ENCODE data around the gene SH2D3A. TPM values are rescaled to one million over a fixed set of nuclear protein-coding genes. Genes with fewer than 3 reads are reported as not detected.

The SH2D3A gene
- total and polyA plus RNA-seq, 2 of the 4 experiments (the other 2 are of a cell fraction): under 0.01 to 0.09 TPM

DNA sequence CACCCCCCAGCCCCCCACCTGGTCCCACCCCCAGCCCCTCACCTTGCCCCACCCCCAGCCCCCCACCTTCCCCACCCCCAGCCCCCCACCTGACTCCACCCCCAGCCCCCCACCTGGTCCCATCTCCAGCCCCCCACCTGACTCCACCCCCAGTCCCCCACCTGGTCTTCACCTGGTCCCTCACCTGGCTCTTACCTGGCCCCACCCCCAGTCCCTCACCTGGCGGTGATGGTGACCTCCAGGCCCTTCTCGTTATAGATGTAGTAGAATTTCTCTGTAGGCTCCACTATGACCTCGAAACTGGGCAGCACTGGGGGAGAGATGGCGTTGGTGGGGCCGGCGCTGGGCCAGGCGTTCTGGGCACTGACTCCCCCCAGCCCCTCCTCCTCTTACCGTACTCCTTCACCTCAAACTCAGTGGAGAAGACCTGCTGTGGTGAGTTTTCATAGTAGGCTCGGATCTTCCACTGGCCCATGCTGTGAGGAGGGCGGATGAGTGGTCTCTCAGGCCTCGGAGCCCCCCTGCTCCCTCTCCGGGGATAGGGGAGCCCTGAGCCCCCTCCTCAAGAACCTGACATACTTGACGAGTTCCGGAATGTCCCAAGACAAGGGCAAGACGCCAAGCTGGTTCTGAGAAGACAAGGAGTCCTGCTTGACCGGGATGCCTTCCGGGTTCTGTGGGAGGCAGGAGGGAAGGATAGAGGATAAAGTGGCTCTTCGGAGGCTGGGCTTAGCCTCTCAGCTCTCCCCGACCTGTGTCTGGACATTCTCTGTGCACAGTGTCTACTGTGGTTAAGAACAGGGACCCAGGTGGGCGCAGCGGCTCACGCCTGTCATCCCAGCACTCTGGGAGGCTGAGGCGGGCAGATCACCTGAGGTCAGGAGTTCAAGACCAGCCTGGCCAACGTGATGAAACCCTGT is 53.2 kb downstream of the SH2D3A start:
- intact Hi-C loops (cut with micrococcal nuclease): no loop called here
- Histone ChIP-seq H3K4ac (ENCODE audit: low read depth, low read length) (no peak overlapping the region), H3K79me1 (ENCODE audit: low read depth in 1 of 2, low read length in 2 of 2) (no peaks in the 10 kb centered on the region), H4K5ac (ENCODE audit: low read depth, low read length) (no peak overlapping the region), H3K36me3 (ENCODE audit: control insufficient read depth, insufficient read depth, low read length) (peaks cover 4% of the 10 kb centered on the region; the same call in 1 of the 2 replicates), H3K4me1 (ENCODE audit: control insufficient read depth, insufficient read depth, low read length) (no peaks in the 10 kb centered on the region), H4K20me1 (ENCODE audit: insufficient read depth, low read length) (no peaks in the 10 kb centered on the region), H2BK15ac (ENCODE audit: low read depth, low read length) (no peak overlapping the region), H3K27ac (ENCODE audit: insufficient read depth, low read length) (no peak overlapping the region), H3K4me2 (ENCODE audit: low read depth, low read length) (no peak overlapping the region), H3K9ac (ENCODE audit: low read depth, low read length) (no peak overlapping the region), H3K56ac (ENCODE audit: extremely low read depth, insufficient read depth, low read length) (no peak overlapping the region), H3K23ac (ENCODE audit: low read depth, low read length) (no peak overlapping the region), H2BK5ac (ENCODE audit: low read depth, low read length, poor library complexity, severe bottlenecking) (no peak overlapping the region), H3K14ac (replicated peaks; ENCODE audit: low read depth, low read length) (no peak overlapping the region), H2BK120ac (ENCODE audit: low read depth, low read length) (no peak overlapping the region), H2BK20ac (ENCODE audit: low read depth, low read length) (no peak overlapping the region), H2AK9ac (replicated peaks; ENCODE audit: low read depth, low read length, poor library complexity) (no peak overlapping the region), H3K9me1 (ENCODE audit: insufficient read depth, low read length) (no peaks in the 10 kb centered on the region), H3K4me3 (ENCODE audit: insufficient read depth, low read depth, low read length) (no peak overlapping the region), H3K9me3 (ENCODE audit: control insufficient read depth, insufficient read depth, low read length) (no peaks in the 10 kb centered on the region; the same call in 1 of the 2 replicates), H4K91ac (ENCODE audit: insufficient read depth, low read depth, low read length) (no peak overlapping the region), H3K27me3 (ENCODE audit: control insufficient read depth, insufficient read depth, low read length) (peaks cover 2% of the 10 kb centered on the region; the same call in 1 of the 2 replicates), H3K18ac (ENCODE audit: low read depth, low read length) (no peak overlapping the region), H4K8ac (ENCODE audit: low read depth in 2 of 2, low read length in 2 of 2) (no peak overlapping the region), H2AFZ (replicated peaks; ENCODE audit: low read length, poor library complexity) (peak overlapping the region; percentile 6), H2AK5ac (ENCODE audit: low read depth, low read length) (no peak overlapping the region)
- DNase-seq (no peak), ATAC-seq (ENCODE audit: low read depth) (no peak)
- dilution Hi-C loops (cut with HindIII; ENCODE audit: low sequenced_read_pairs, unreplicated experiment): no loop called here
- ChIA-PET CTCF (no interaction called here), POLR2A (ENCODE audit: unreplicated experiment) (no interaction called here)
- in situ Hi-C loops (cut with MboI; ENCODE audit: low sequenced_read_pairs): no loop called here
- WGBS, 2 experiments (ENCODE audit: extremely low coverage in 2 of 2, insufficient read length in 1 of 2): 73% methylated on average over 3 of the region's 24 CpGs; no CpG with 5 or more reads in 1 of the 2 experiments
- BruUV-seq (replicated peaks): no TSS peak
- TF ChIP-seq CEBPB (IDR thresholded peaks at IDR 0.05; ENCODE audit: low read depth, low read length) (no peak), CHD1 (IDR thresholded peaks at IDR 0.05; ENCODE audit: low read depth, low read length) (no peak), MXI1 (IDR thresholded peaks at IDR 0.05; ENCODE audit: borderline replicate concordance, low read depth, low read length) (no peak), RFX5 (IDR thresholded peaks at IDR 0.05; ENCODE audit: low read depth, low read length) (no peak), MAFK (IDR thresholded peaks at IDR 0.05; ENCODE audit: low read depth, low read length) (no peak), RCOR1 (IDR thresholded peaks at IDR 0.05; ENCODE audit: insufficient replicate concordance, low read length) (no peak), BHLHE40 (IDR thresholded peaks at IDR 0.05; ENCODE audit: low read depth, low read length) (no peak), FOS (IDR thresholded peaks at IDR 0.05; ENCODE audit: low read depth, low read length) (no peak), POLR2A (IDR thresholded peaks at IDR 0.05; ENCODE audit: low read depth, low read length) (no peak), NFE2L2 (IDR thresholded peaks at IDR 0.05; ENCODE audit: low read depth, low read length) (no peak), SMC3 (IDR thresholded peaks at IDR 0.05; ENCODE audit: low read depth, low read length) (no peak), RAD21 (IDR thresholded peaks at IDR 0.05; ENCODE audit: low read length) (no peak)
- TF ChIP-seq, protein P1, sequence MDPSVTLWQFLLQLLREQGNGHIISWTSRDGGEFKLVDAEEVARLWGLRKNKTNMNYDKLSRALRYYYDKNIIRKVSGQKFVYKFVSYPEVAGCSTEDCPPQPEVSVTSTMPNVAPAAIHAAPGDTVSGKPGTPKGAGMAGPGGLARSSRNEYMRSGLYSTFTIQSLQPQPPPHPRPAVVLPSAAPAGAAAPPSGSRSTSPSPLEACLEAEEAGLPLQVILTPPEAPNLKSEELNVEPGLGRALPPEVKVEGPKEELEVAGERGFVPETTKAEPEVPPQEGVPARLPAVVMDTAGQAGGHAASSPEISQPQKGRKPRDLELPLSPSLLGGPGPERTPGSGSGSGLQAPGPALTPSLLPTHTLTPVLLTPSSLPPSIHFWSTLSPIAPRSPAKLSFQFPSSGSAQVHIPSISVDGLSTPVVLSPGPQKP (IDR thresholded peaks at IDR 0.05; ENCODE audit: borderline replicate concordance, low read depth, low read length): no peak
- TF ChIP-seq, protein P2, sequence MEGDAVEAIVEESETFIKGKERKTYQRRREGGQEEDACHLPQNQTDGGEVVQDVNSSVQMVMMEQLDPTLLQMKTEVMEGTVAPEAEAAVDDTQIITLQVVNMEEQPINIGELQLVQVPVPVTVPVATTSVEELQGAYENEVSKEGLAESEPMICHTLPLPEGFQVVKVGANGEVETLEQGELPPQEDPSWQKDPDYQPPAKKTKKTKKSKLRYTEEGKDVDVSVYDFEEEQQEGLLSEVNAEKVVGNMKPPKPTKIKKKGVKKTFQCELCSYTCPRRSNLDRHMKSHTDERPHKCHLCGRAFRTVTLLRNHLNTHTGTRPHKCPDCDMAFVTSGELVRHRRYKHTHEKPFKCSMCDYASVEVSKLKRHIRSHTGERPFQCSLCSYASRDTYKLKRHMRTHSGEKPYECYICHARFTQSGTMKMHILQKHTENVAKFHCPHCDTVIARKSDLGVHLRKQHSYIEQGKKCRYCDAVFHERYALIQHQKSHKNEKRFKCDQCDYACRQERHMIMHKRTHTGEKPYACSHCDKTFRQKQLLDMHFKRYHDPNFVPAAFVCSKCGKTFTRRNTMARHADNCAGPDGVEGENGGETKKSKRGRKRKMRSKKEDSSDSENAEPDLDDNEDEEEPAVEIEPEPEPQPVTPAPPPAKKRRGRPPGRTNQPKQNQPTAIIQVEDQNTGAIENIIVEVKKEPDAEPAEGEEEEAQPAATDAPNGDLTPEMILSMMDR (conservative IDR thresholded peaks at IDR 0.05; ENCODE audit: low read depth, low read length): no peak
- TF ChIP-seq, protein P3, sequence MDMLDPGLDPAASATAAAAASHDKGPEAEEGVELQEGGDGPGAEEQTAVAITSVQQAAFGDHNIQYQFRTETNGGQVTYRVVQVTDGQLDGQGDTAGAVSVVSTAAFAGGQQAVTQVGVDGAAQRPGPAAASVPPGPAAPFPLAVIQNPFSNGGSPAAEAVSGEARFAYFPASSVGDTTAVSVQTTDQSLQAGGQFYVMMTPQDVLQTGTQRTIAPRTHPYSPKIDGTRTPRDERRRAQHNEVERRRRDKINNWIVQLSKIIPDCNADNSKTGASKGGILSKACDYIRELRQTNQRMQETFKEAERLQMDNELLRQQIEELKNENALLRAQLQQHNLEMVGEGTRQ (IDR thresholded peaks at IDR 0.05; ENCODE audit: low read depth, low read length): no peak

Data from IMR-90 (cell line).